ENCODE results near the gene MKKS. TPM values are rescaled to one million over a fixed set of nuclear protein-coding genes. Genes with fewer than 3 reads are reported as not detected.

The MKKS gene
- total RNA-seq, 1 experiment from 2014 or later, result 10.6 TPM

- WGBS (ENCODE audit: extremely low coverage, insufficient read length, low lambda C conversion rate), result no CpG with 5 or more reads among the region's 4 CpGs
- no peak overlapping the region for H2BK20ac ChIP-seq (ENCODE audit: low read depth, low read length, poor library complexity, severe bottlenecking)
- no peak overlapping the region for H2BK15ac ChIP-seq (ENCODE audit: low read depth, low read length)
- no peak overlapping the region for H3K56ac ChIP-seq (ENCODE audit: insufficient read length, low read depth, low read length)
- no peak overlapping the region for H2AFZ ChIP-seq (ENCODE audit: low read length)
- peaks cover 1% of the 10 kb centered on the region for H3K23me2 ChIP-seq (ENCODE audit: insufficient read length, low read depth, low read length, poor library complexity, severe bottlenecking)
- H3T11ph ChIP-seq (ENCODE audit: low read length), result no peak overlapping the region
- no peaks in the 10 kb centered on the region for H3K9me3 ChIP-seq (ENCODE audit: control insufficient read depth, low read depth, low read length)
- TF ChIP-seq, protein P1, sequence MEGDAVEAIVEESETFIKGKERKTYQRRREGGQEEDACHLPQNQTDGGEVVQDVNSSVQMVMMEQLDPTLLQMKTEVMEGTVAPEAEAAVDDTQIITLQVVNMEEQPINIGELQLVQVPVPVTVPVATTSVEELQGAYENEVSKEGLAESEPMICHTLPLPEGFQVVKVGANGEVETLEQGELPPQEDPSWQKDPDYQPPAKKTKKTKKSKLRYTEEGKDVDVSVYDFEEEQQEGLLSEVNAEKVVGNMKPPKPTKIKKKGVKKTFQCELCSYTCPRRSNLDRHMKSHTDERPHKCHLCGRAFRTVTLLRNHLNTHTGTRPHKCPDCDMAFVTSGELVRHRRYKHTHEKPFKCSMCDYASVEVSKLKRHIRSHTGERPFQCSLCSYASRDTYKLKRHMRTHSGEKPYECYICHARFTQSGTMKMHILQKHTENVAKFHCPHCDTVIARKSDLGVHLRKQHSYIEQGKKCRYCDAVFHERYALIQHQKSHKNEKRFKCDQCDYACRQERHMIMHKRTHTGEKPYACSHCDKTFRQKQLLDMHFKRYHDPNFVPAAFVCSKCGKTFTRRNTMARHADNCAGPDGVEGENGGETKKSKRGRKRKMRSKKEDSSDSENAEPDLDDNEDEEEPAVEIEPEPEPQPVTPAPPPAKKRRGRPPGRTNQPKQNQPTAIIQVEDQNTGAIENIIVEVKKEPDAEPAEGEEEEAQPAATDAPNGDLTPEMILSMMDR (conservative IDR thresholded peaks at IDR 0.05), result no peak
- H3K9ac ChIP-seq (ENCODE audit: extremely low read depth, insufficient read length, low read length), result no peak overlapping the region
- H3K4ac ChIP-seq (ENCODE audit: low read depth, low read length), result no peak overlapping the region
- H4K8ac ChIP-seq (replicated peaks; ENCODE audit: insufficient read length, low read depth, low read length), result no peak overlapping the region
- no peak overlapping the region for H3K4me2 ChIP-seq (ENCODE audit: insufficient read depth, insufficient read length, low read length)
- Mint-ChIP-seq H3K27ac (peak overlapping the region in 1 of 3 experiments; percentile 51; a peak in 1 of 7 replicates), H3K9me3 (no peaks in the 10 kb centered on the region), H3K27me3 (ENCODE audit: low read depth) (no peaks in the 10 kb centered on the region), H3K4me3 (no peak overlapping the region), H3K4me1 (peaks cover 5 to 11% of the 10 kb centered on the region in 2 experiments), H3K36me3 (ENCODE audit: insufficient read depth in 1 of 3, low read depth in 3 of 3) (peaks cover 0 to 1% (median 0%) of the 10 kb centered on the region in 3 experiments; a peak in 3 of 7 replicates)
- H2BK120ac ChIP-seq (ENCODE audit: low read depth, low read length, poor library complexity, severe bottlenecking), result no peak overlapping the region
- H3K23ac ChIP-seq (ENCODE audit: insufficient read length, low read depth, low read length), result no peak overlapping the region
- H4K5ac ChIP-seq (ENCODE audit: insufficient read length, low read depth, low read length), result no peak overlapping the region
- H2BK5ac ChIP-seq (ENCODE audit: insufficient read length, low read length), result no peak overlapping the region
- no peak overlapping the region for H3K14ac ChIP-seq (ENCODE audit: insufficient read depth, low read length)
- no peaks in the 10 kb centered on the region for H3K4me1 ChIP-seq (ENCODE audit: insufficient read depth, low read length)
- no peak for DNase-seq
- H2BK12ac ChIP-seq (ENCODE audit: insufficient read length, low read depth, low read length), result no peak overlapping the region
- H4K20me1 ChIP-seq (ENCODE audit: control insufficient read depth, insufficient read depth, insufficient read length), result no peaks in the 10 kb centered on the region
- peaks cover 4% of the 10 kb centered on the region for H3K79me1 ChIP-seq (ENCODE audit: insufficient read depth, low read depth, low read length, poor library complexity, severe bottlenecking)
- H3K27me3 ChIP-seq (ENCODE audit: insufficient read depth, low read length), result no peaks in the 10 kb centered on the region
- H3K79me2 ChIP-seq (ENCODE audit: insufficient read depth, low read length), result peaks cover 4% of the 10 kb centered on the region; the same call in 1 of the 2 replicates
- no peak overlapping the region for H3K18ac ChIP-seq (ENCODE audit: insufficient read length, low read depth, low read length)
- H2AK5ac ChIP-seq (ENCODE audit: insufficient read length, low read length), result no peak overlapping the region
- no peak overlapping the region for H4K91ac ChIP-seq (ENCODE audit: insufficient read length, low read depth, low read length)
- H3K27ac ChIP-seq (ENCODE audit: insufficient read length, low read depth, low read length), result no peak overlapping the region
Measured at GRCh38 chr20:10438217-10438616, 4.2 kb upstream of the MKKS start.
